IMR-90 (cell line): ENCODE results near the gene CLCA2. TPM values are rescaled to one million over a fixed set of nuclear protein-coding genes. Genes with fewer than 3 reads are reported as not detected.

Source experiments
- ATAC-seq: fragments of 200-7000 bp; cut with Tn5 transposase; 2 replicates; pipeline ENCODE4 v1.9.1; 2020; ENCODE audit warnings: low read depth, mild to moderate bottlenecking, moderate library complexity
- BruUV-seq: library from RNA; stranded (reverse); fragments of 400-500 nt; replicated peaks from 2 replicates; lab custom pipeline; 2021; lab: Mats Ljungman, UMichigan
- CTCF ChIA-PET: fragments of 300-600 bp; formaldehyde crosslinking; extraction: SDS; loops from one replicate; lab custom pipeline; 2021; ENCODE audit warnings: antibody characterized with exemption; lab: Yijun Ruan, JAX
- POLR2A ChIA-PET: fragments of 300-600 bp; sonication (Branson Sonifier 250); formaldehyde crosslinking; loops from one replicate; lab custom pipeline; 2022; ENCODE audit warnings: antibody characterized with exemption; ENCODE audit not compliant: unreplicated experiment; lab: Charles Lee
- DNase-seq: peaks from one replicate; pipeline ENCODE4 v3.0.0; 2013
- H2AFZ ChIP-seq: replicated peaks from 2 replicates; pipeline ENCODE3; 2013; ENCODE audit warnings: low read length, mild to moderate bottlenecking; ENCODE audit not compliant: poor library complexity
- H2AK5ac ChIP-seq: 2 replicates; pipeline ENCODE4 v1.6.1; 2013; ENCODE audit warnings: low read depth, low read length, inconsistent platforms
- H2AK9ac ChIP-seq: replicated peaks from 2 replicates; pipeline ENCODE3; 2013; ENCODE audit warnings: mild to moderate bottlenecking, low read depth, low read length, moderate library complexity; ENCODE audit not compliant: poor library complexity
- H2BK120ac ChIP-seq: 2 replicates; pipeline ENCODE4 v1.6.1; 2013; ENCODE audit warnings: low read depth, low read length, inconsistent platforms
- H2BK15ac ChIP-seq: 3 replicates; pipeline ENCODE4 v1.6.1; 2013; ENCODE audit warnings: low read depth, low read length, inconsistent platforms
- H2BK20ac ChIP-seq: 2 replicates; pipeline ENCODE4 v1.6.1; 2013; ENCODE audit warnings: low read depth, mild to moderate bottlenecking, inconsistent platforms, low read length, moderate library complexity
- H2BK5ac ChIP-seq: 2 replicates; pipeline ENCODE4 v1.6.1; 2013; ENCODE audit warnings: mild to moderate bottlenecking, low read depth, low read length, inconsistent platforms; ENCODE audit not compliant: poor library complexity, severe bottlenecking
- H3K14ac ChIP-seq: replicated peaks from 2 replicates; pipeline ENCODE4 v1.6.1; 2013; ENCODE audit warnings: low read depth, low read length, inconsistent platforms
- H3K18ac ChIP-seq: 2 replicates; pipeline ENCODE4 v1.6.1; 2013; ENCODE audit warnings: low read depth, low read length, control low read depth
- H3K23ac ChIP-seq: 2 replicates; pipeline ENCODE4 v1.6.1; 2013; ENCODE audit warnings: low read depth, low read length, inconsistent platforms
- H3K27ac ChIP-seq: 2 replicates; pipeline ENCODE4 v1.5.1; 2013; ENCODE audit warnings: mild to moderate bottlenecking, control low read depth, low read length; ENCODE audit not compliant: insufficient read depth
- H3K27me3 ChIP-seq: 2 replicates; pipeline ENCODE4 v1.6.1; 2013; ENCODE audit warnings: low read length; ENCODE audit not compliant: control insufficient read depth, insufficient read depth
- H3K36me3 ChIP-seq: 2 replicates; pipeline ENCODE4 v1.6.1; 2013; ENCODE audit warnings: low read length, mixed read lengths; ENCODE audit not compliant: control insufficient read depth, insufficient read depth
- H3K4ac ChIP-seq: 2 replicates; pipeline ENCODE4 v1.6.1; 2013; ENCODE audit warnings: low read depth, low read length, inconsistent platforms
- H3K4me1 ChIP-seq: 2 replicates; pipeline ENCODE4 v1.6.1; 2013; ENCODE audit warnings: low read length, mixed read lengths; ENCODE audit not compliant: control insufficient read depth, insufficient read depth
- H3K4me2 ChIP-seq: 2 replicates; pipeline ENCODE4 v1.6.1; 2013; ENCODE audit warnings: low read depth, mild to moderate bottlenecking, control low read depth, low read length, moderate library complexity
- H3K4me3 ChIP-seq: 2 replicates; pipeline ENCODE4 v1.5.1; 2013; ENCODE audit warnings: low read depth, mild to moderate bottlenecking, control low read depth, low read length, moderate library complexity; ENCODE audit not compliant: insufficient read depth
- H3K56ac ChIP-seq: 2 replicates; pipeline ENCODE4 v1.6.1; 2013; ENCODE audit warnings: low read length, inconsistent platforms; ENCODE audit not compliant: insufficient read depth; ENCODE audit errors: extremely low read depth
- H3K79me1 ChIP-seq, 2 experiments: 2 replicates each; pipeline ENCODE4 v1.6.1; 2013; ENCODE audit warnings: low read length in 2 of 2, inconsistent platforms in 1 of 2, low read depth in 1 of 2
- H3K9ac ChIP-seq: 2 replicates; pipeline ENCODE4 v1.6.1; 2013; ENCODE audit warnings: low read depth, low read length, control low read depth
- H3K9me1 ChIP-seq: 2 replicates; pipeline ENCODE4 v1.6.1; 2013; ENCODE audit warnings: low read length, inconsistent platforms; ENCODE audit not compliant: insufficient read depth
- H3K9me3 ChIP-seq: 2 replicates; pipeline ENCODE4 v1.6.1; 2013; ENCODE audit warnings: low read length; ENCODE audit not compliant: control insufficient read depth, insufficient read depth
- H4K20me1 ChIP-seq: 2 replicates; pipeline ENCODE4 v1.6.1; 2013; ENCODE audit warnings: low read length, inconsistent platforms; ENCODE audit not compliant: insufficient read depth
- H4K5ac ChIP-seq: 2 replicates; pipeline ENCODE4 v1.6.1; 2013; ENCODE audit warnings: mild to moderate bottlenecking, low read depth, low read length, control low read depth
- H4K8ac ChIP-seq, 2 experiments: 2 replicates each; pipeline ENCODE4 v1.6.1; 2013; ENCODE audit warnings: low read depth in 2 of 2, low read length in 2 of 2, control low read depth in 1 of 2, inconsistent platforms in 1 of 2
- H4K91ac ChIP-seq: 2 replicates; pipeline ENCODE4 v1.6.1; 2013; ENCODE audit warnings: low read depth, low read length, inconsistent platforms; ENCODE audit not compliant: insufficient read depth
- CEBPB ChIP-seq: IDR thresholded peaks from 2 replicates; pipeline ENCODE4 v1.6.1; 2012; ENCODE audit warnings: low read depth, low read length, improper control_type of control experiment
- MAZ ChIP-seq: IDR thresholded peaks from 2 replicates; pipeline ENCODE4 v1.6.1; 2012; ENCODE audit warnings: low read depth, mild to moderate bottlenecking, low read length, improper control_type of control experiment, moderate library complexity, borderline replicate concordance
- SMC3 ChIP-seq: fragments of 150-350 bp; IDR thresholded peaks from 2 replicates; pipeline ENCODE4 v1.6.1; 2016; ENCODE audit warnings: low read depth, mild to moderate bottlenecking, antibody characterized with exemption, low read length, moderate library complexity
- WGBS, 2 experiments: methylation state at CpG; one replicate each; pipeline versions ENCODE4 v1.1.5 to v1.1.7; 2013; ENCODE audit warnings: missing lambda C conversion rate in 2 of 2; ENCODE audit not compliant: insufficient read length in 1 of 2; ENCODE audit errors: extremely low coverage in 2 of 2; 5-methylcytosine and 5-hydroxymethylcytosine counted together
- dilution Hi-C: fragments of 300-500 bp; cut with HindIII; formaldehyde crosslinking; loops from one replicate; pipeline ENCODE4 v1.14.3; 2018; ENCODE audit warnings: low sequenced_read_pairs; ENCODE audit not compliant: unreplicated experiment
- in situ Hi-C: fragments of 300-500 bp; cut with MboI; formaldehyde crosslinking; loops from 3 replicates; pipeline ENCODE4 v1.14.3; 2019; ENCODE audit warnings: low sequenced_read_pairs, inconsistent platforms, mixed read lengths
- intact Hi-C: fragments of 100-400 bp; cut with micrococcal nuclease; formaldehyde crosslinking; loops from 2 replicates; pipeline ENCODE4 v1.10.0; 2022
- polyA plus RNA-seq, 3 experiments: library from polyadenylated mRNA; depleted of rRNA; stranded (reverse); fragments of >200 nt; gene quantifications; 2 replicates each; pipeline ENCODE4 v1.2.3, GENCODE V29; 2012; ENCODE audit warnings: low replicate concordance in 1 of 3
- total RNA-seq: library from RNA; depleted of rRNA; stranded (reverse); fragments of >200 nt; gene quantifications from 2 replicates; pipeline ENCODE4 v1.2.3, GENCODE V29; 2012
- TF ChIP-seq, protein P1 (sequence below): conservative IDR thresholded peaks from 2 replicates; pipeline ENCODE4 v1.5.1; 2012; ENCODE audit warnings: mild to moderate bottlenecking, low read depth, low read length, improper control_type of control experiment

The CLCA2 gene
- total and polyA plus RNA-seq, 2 of the 4 experiments (the other 2 are of a cell fraction): 0.09 to 0.18 TPM

DNA sequence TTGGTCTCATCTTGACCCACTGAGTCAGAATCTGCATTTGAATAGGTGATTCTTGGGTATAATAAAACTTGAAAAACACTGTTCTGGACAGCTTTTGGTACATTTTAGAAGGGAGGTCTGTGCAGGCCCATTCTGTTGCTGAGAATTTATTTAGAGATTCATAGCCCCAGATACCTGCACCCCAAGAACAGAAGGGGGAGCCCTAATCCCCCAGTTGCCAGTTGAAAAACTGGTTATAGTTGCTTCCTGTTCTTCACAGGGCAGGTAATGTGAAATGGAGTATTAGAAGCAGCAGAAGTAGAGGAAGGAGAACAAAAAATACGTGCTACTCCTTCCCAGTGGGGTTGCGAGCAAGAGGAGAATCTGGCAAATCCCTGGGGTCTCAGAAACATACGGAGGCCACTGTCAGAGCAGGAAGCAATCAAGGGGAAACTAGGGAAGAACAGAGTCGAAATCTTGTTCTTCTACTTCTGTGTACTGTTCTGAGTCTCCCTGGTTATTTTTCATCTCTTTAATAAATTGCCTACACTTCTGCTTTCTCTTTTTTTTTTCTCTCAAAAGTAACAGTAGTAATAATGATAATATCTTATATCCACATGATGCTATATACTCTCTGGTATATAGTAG lies 4.6 kb upstream of the CLCA2 start:
- no peak for DNase-seq
- no peaks in the 10 kb centered on the region for H3K9me3 ChIP-seq
- in situ Hi-C loops (no loop called here), dilution Hi-C loops (no loop called here), intact Hi-C loops (no loop called here)
- H3K4me2 ChIP-seq: no peak overlapping the region
- no peak overlapping the region for H3K27ac ChIP-seq
- no peak overlapping the region for H2AFZ ChIP-seq
- no peak overlapping the region for H2BK20ac ChIP-seq
- no peak overlapping the region for H2BK15ac ChIP-seq
- no peak overlapping the region for H2BK120ac ChIP-seq
- H4K20me1 ChIP-seq: no peaks in the 10 kb centered on the region
- H3K18ac ChIP-seq: no peak overlapping the region
- H3K9me1 ChIP-seq: no peaks in the 10 kb centered on the region
- H4K8ac ChIP-seq: no peak overlapping the region
- no peaks in the 10 kb centered on the region for H3K4me1 ChIP-seq
- no peak overlapping the region for H3K4ac ChIP-seq
- H2AK9ac ChIP-seq: no peak overlapping the region
- peaks cover 4% of the 10 kb centered on the region; the same call in 1 of the 2 replicates for H3K27me3 ChIP-seq
- CTCF ChIA-PET: no interaction called here
- 50% methylated on average over 1 of the region's 4 CpGs; no CpG with 5 or more reads in 1 of the 2 experiments for WGBS, 2 experiments
- no peak overlapping the region for H2AK5ac ChIP-seq
- H4K5ac ChIP-seq: no peak overlapping the region
- no peak overlapping the region for H3K9ac ChIP-seq
- no peak overlapping the region for H2BK5ac ChIP-seq
- TF ChIP-seq SMC3 (0 out of 2 replicates have a peak, but pooled peaks have one; percentile 10), CEBPB (no peak), MAZ (no peak)
- TF ChIP-seq, protein P1, sequence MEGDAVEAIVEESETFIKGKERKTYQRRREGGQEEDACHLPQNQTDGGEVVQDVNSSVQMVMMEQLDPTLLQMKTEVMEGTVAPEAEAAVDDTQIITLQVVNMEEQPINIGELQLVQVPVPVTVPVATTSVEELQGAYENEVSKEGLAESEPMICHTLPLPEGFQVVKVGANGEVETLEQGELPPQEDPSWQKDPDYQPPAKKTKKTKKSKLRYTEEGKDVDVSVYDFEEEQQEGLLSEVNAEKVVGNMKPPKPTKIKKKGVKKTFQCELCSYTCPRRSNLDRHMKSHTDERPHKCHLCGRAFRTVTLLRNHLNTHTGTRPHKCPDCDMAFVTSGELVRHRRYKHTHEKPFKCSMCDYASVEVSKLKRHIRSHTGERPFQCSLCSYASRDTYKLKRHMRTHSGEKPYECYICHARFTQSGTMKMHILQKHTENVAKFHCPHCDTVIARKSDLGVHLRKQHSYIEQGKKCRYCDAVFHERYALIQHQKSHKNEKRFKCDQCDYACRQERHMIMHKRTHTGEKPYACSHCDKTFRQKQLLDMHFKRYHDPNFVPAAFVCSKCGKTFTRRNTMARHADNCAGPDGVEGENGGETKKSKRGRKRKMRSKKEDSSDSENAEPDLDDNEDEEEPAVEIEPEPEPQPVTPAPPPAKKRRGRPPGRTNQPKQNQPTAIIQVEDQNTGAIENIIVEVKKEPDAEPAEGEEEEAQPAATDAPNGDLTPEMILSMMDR: peak; percentile 29; the same call in 1 of the 2 replicates
- H3K4me3 ChIP-seq: no peak overlapping the region
- ATAC-seq: no peak
- H3K23ac ChIP-seq: no peak overlapping the region
- H3K79me1 ChIP-seq: no peaks in the 10 kb centered on the region
- no peak overlapping the region for H4K91ac ChIP-seq
- H3K14ac ChIP-seq: no peak overlapping the region
- BruUV-seq: no TSS peak
- POLR2A ChIA-PET: no interaction called here
- no peak overlapping the region for H3K56ac ChIP-seq
- no peaks in the 10 kb centered on the region for H3K36me3 ChIP-seq
